Stimulated activated memory B cell treated with anti-CD40 and anti-IgM and Interleukin-4, amounts not matched to agents 10 μg/mL and 1 μg/mL and 100 μg/mL, for 72 hours (primary cell): Measurements from ENCODE around the gene ADGRL1.
"Not testable (repeated sequence)": the region's sequence is repeated elsewhere in the genome, so short reads cannot be mapped to it uniquely, and the experiment has no call there.

Source experiments
- ATAC-seq: fragments of 150-1000 bp; cut with Tn5 transposase; 2 replicates; pipeline ENCODE4 v1.10.0; 2021
- H3K27ac Mint-ChIP-seq: one replicate; pipeline ENCODE4 v1.8.0; 2022; ENCODE audit warnings: mild to moderate bottlenecking, mixed read lengths
- H3K27me3 Mint-ChIP-seq: one replicate; pipeline ENCODE4 v1.8.0; 2022; ENCODE audit warnings: mixed read lengths
- H3K36me3 Mint-ChIP-seq: one replicate; pipeline ENCODE4 v1.8.0; 2022; ENCODE audit warnings: mixed read lengths
- H3K4me1 Mint-ChIP-seq: one replicate; pipeline ENCODE4 v1.8.0; 2022; ENCODE audit warnings: mixed read lengths
- H3K4me3 Mint-ChIP-seq: one replicate; pipeline ENCODE4 v1.8.0; 2022; ENCODE audit warnings: mild to moderate bottlenecking, moderate library complexity, mixed read lengths
- H3K9me3 Mint-ChIP-seq: one replicate; pipeline ENCODE4 v1.8.0; 2022; ENCODE audit warnings: mixed read lengths

Gene ADGRL1

DNA sequence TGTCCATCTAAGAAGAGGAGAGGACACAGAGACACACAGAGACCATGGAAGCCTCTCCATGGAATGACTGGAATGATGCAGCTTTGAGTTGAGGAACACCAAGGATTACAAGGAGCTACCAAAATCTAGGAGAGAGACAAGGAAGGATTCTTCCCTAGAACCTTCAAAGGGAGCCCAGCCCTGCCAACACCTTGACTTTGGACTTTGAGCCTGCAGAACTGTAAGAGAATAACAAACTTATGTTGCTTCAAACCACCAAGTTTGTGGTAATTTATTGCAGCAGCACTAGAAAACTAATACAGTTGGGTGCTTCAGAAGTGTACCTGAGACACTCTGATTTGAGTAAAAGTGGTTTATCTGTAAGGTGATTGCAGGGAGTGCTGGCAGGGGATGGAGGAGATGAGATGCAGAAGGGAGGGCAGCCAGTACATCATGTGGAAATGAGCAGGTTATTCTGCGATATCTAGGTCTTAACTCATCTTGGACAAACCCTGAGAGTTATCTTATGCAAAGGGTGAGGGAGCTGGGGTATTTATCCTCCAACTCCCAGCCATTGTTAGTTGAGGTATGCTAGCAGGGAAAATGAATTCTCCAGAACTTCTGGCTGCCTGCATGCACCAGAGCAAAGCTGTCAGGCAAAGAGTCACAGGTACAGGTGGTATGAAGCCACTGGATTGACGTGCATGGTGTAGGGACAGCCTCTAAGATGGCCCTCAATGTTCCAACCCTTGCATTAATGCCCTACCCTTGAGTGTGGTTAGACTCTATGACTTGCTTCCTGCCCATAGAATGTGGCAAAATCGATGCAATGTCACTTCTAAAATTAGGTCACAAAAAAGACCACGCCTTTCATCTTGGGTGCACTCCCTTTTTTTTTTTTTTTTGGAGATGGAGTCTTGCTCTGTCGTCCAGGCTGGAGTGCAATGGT lies 31.3 kb upstream of the ADGRL1 start:
- Mint-ChIP-seq H3K36me3 (no peaks in the 10 kb centered on the region), H3K9me3 (no peaks in the 10 kb centered on the region), H3K4me3 (no peak overlapping the region), H3K27me3 (no peaks in the 10 kb centered on the region), H3K27ac (no peak overlapping the region), H3K4me1 (no peaks in the 10 kb centered on the region)
- no peak for ATAC-seq

DNA sequence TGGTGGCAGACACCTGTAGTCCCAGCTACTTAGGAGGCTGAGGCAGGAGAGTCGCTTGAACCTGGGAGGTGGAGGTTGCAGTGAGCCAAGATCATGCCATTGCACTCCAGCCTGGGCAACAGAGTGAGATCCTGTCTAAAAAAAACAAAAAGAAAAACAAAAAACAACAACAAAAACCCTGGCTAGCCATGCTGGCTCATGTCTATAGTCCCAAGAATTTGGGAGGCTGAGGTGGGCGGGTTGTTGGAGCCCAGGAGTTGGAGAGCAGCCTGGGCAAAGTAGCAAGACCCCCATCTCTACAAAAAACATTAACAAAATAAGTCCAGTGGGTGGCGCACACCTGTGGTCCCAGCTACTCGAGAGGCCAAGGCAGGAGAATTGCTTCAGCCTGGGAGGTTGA lies 27.0 kb upstream of the ADGRL1 start:
- peaks cover 32% of the 10 kb centered on the region for H3K27me3 Mint-ChIP-seq
- not testable (repeated sequence) for H3K4me1 Mint-ChIP-seq, H3K4me3 Mint-ChIP-seq, H3K36me3 Mint-ChIP-seq, H3K9me3 Mint-ChIP-seq, H3K27ac Mint-ChIP-seq, ATAC-seq

- not testable (repeated sequence) for H3K9me3 Mint-ChIP-seq, H3K36me3 Mint-ChIP-seq, H3K4me3 Mint-ChIP-seq, H3K4me1 Mint-ChIP-seq, H3K27ac Mint-ChIP-seq, ATAC-seq
- H3K27me3 Mint-ChIP-seq = peaks cover 48% of the 10 kb centered on the region
Measured at GRCh38 chr19:14228446-14229071, 22.6 kb upstream of the ADGRL1 start.

GRCh38 chr19:14226498-14226897 lies 20.5 kb upstream of the ADGRL1 start:
- Mint-ChIP-seq H3K4me1 (peaks cover 12% of the 10 kb centered on the region), H3K27me3 (peaks cover 44% of the 10 kb centered on the region)
- ATAC-seq, H3K4me3 Mint-ChIP-seq, H3K9me3 Mint-ChIP-seq, H3K36me3 Mint-ChIP-seq, H3K27ac Mint-ChIP-seq: not testable (repeated sequence)

DNA sequence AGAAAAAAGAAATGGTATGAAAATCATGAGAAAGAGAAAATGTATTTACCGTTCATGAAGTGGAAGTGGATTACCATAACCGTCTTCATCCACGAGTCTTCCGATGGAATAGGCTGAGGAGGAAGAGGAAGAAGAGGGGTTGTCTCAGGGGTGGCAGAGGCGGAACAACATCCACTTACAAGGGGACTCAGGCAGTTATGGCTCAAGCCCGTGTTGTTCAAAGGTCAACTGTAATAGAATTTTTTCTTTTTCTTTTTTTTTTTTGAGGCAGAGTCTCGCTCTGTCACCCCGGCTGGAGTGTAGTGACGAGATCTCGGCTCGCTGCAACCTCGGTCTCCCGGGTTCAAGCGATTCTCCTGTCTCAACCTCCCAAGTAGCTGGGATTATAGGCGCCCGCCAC lies 16.9 kb upstream of the ADGRL1 start:
- peaks cover 3% of the 10 kb centered on the region for H3K9me3 Mint-ChIP-seq
- peaks cover 7% of the 10 kb centered on the region for H3K4me1 Mint-ChIP-seq
- H3K4me3 Mint-ChIP-seq = no peak overlapping the region
- H3K27me3 Mint-ChIP-seq = peaks cover 25% of the 10 kb centered on the region
- no peak overlapping the region for H3K27ac Mint-ChIP-seq
- no peak for ATAC-seq
- no peaks in the 10 kb centered on the region for H3K36me3 Mint-ChIP-seq

DNA sequence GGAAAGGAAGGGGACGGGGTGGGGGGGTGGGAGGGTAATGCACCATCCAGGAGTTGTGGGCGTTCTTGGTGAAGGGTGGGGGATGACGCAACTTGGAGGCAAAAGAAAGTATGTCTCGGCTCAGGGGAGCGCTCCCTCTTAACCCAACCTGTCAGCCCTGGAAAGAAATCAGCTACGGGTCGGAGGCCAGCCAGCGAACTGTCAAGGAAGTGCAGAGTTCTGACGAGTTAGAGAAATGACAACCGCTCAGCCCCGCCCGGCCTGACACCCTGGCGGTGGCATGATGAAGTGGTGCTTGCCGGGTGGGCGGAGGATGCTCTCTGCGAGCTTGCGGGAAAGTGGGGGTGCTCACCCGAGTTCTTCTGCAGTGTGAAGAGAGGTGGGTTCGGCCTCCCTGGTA lies 15.4 kb upstream of the ADGRL1 start:
- H3K4me3 Mint-ChIP-seq = peak overlapping the region; percentile 24
- H3K27me3 Mint-ChIP-seq = peaks cover 22% of the 10 kb centered on the region
- H3K9me3 Mint-ChIP-seq, H3K36me3 Mint-ChIP-seq, H3K27ac Mint-ChIP-seq: not testable (repeated sequence)
- H3K4me1 Mint-ChIP-seq = peaks cover 17% of the 10 kb centered on the region
- peak; percentile 92 for ATAC-seq

GRCh38 chr19:14218620-14219330 lies 12.8 kb upstream of the ADGRL1 start:
- Mint-ChIP-seq H3K4me3 (no peak overlapping the region), H3K4me1 (peaks cover 17% of the 10 kb centered on the region), H3K27ac (no peak overlapping the region), H3K36me3 (no peaks in the 10 kb centered on the region), H3K9me3 (peaks cover 3% of the 10 kb centered on the region), H3K27me3 (peaks cover 10% of the 10 kb centered on the region)
- ATAC-seq = no peak

DNA sequence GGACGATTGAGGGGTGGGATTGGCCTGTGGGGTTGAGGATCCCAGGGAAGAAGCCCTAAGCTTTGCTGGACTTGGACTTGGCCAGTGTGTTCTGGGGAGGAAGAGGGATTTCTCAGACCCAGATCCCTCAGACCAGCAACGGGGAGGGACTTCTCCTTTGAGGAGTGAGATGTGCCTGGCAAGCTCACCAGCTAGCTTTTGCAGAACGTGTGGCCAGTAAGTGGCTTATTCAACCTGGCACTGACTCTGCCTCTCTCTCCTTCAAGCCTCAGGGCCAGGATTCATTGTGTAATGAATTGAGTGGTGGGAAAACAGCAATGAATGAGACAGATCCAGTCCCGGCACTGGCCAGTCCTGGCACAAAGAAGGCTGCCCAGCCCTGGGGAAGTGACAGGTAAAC lies 11.9 kb upstream of the ADGRL1 start:
- not testable (repeated sequence) for ATAC-seq, H3K4me3 Mint-ChIP-seq

GRCh38 chr19:14214580-14214979 lies 8.6 kb upstream of the ADGRL1 start:
- Mint-ChIP-seq H3K4me1 (peaks cover 17% of the 10 kb centered on the region), H3K27me3 (peaks cover 22% of the 10 kb centered on the region), H3K9me3 (peaks cover 3% of the 10 kb centered on the region), H3K4me3 (no peak overlapping the region), H3K27ac (no peak overlapping the region), H3K36me3 (no peaks in the 10 kb centered on the region)
- no peak for ATAC-seq

More for the DNA sequence above, 11.9 kb upstream of the ADGRL1 start:
- peaks cover 17% of the 10 kb centered on the region for H3K4me1 Mint-ChIP-seq
- H3K27me3 Mint-ChIP-seq, H3K36me3 Mint-ChIP-seq, H3K9me3 Mint-ChIP-seq, H3K27ac Mint-ChIP-seq: not testable (repeated sequence)

DNA sequence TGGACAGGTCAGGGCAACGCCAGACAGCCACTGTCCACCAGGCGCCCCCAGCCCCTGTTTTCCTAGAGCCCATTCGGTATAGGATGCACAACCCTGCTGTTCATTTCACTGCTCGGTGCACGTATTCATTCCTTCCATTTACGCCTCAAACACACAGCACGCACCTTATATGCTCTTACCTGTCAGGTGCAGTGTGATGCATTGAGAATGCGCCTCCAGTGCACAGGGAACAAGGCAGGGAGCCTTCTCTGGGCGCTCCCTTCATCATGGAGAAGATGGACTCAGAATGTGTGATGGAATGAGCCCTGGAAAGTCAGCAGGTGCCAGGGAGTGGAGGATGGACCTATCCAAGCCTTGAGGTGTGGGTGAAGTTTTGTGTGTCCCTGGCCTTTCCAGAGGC lies 4.2 kb upstream of the ADGRL1 start:
- H3K36me3 Mint-ChIP-seq, H3K9me3 Mint-ChIP-seq, ATAC-seq, H3K4me3 Mint-ChIP-seq, H3K27ac Mint-ChIP-seq: not testable (repeated sequence)
- Mint-ChIP-seq H3K27me3 (peaks cover 49% of the 10 kb centered on the region), H3K4me1 (peaks cover 27% of the 10 kb centered on the region)

- H3K27ac Mint-ChIP-seq, ATAC-seq, H3K4me3 Mint-ChIP-seq, H3K36me3 Mint-ChIP-seq, H3K9me3 Mint-ChIP-seq: not testable (repeated sequence)
- Mint-ChIP-seq H3K27me3 (peaks cover 57% of the 10 kb centered on the region), H3K4me1 (peaks cover 34% of the 10 kb centered on the region)
Measured at GRCh38 chr19:14209401-14209800, 3.4 kb upstream of the ADGRL1 start.

GRCh38 chr19:14208496-14208895 lies 2.5 kb upstream of the ADGRL1 start:
- not testable (repeated sequence) for H3K27ac Mint-ChIP-seq, H3K4me3 Mint-ChIP-seq, H3K9me3 Mint-ChIP-seq, ATAC-seq, H3K36me3 Mint-ChIP-seq
- H3K27me3 Mint-ChIP-seq = peaks cover 66% of the 10 kb centered on the region
- peaks cover 37% of the 10 kb centered on the region for H3K4me1 Mint-ChIP-seq

- peaks cover 42% of the 10 kb centered on the region for H3K4me1 Mint-ChIP-seq
- peak overlapping the region; percentile 83 for H3K27ac Mint-ChIP-seq
- H3K27me3 Mint-ChIP-seq = peaks cover 73% of the 10 kb centered on the region
- not testable (repeated sequence) for H3K9me3 Mint-ChIP-seq, H3K36me3 Mint-ChIP-seq, ATAC-seq
- peak overlapping the region; percentile 95 for H3K4me3 Mint-ChIP-seq
Measured at GRCh38 chr19:14207796-14208195, 1.8 kb upstream of the ADGRL1 start.

DNA sequence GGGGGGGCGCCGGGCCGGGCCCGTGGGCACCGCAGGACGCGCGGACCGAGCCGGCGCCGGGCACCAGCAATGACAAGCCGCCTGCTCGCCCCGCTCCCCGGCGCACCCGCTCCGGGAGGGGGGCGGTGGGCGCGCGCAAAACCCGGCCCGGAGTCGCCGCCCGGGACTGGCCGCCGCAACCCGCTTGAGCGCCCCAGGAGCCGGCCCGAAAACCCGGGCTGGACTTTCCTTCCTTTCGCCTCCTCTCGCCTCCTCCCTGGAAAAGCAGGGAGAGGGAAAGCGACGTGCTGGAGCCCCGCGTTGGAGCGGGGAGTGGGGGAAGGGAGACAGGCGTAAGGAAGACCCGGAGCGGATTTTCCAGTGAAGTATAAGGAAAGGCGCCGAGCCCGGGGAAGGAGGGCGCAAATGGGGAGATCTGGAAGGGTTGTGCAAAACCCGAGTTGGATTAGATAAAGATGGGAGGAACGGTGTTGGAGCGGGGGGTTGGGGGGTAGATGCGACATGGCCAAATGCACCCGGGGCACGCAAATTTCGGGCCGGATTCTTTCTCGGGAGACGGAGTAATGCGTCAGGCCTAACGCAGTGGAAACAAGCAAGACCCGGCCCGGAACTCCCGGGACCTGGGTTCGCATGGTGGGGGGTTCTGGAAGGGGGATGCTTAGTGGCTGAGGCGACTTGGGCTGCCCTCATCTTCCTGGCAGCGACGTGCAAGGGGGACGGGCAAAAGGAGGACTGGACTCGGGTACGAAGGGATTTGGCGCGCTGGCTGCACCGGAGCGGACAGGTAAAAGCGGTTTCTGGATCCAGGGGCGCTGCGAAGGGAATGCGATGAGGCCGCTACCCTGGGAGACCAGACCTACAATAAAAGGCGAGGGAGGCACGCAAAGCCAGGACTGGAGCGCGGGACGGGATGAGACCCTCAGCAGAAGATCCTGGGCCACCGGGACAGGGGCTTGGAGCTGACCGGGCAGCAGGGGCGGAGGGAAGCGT lies 1.1 kb upstream of the ADGRL1 start:
- Mint-ChIP-seq H3K27me3 (peaks cover 81% of the 10 kb centered on the region), H3K4me3 (peak overlapping the region; percentile 95), H3K27ac (peak overlapping the region; percentile 83), H3K4me1 (peaks cover 43% of the 10 kb centered on the region)
- H3K9me3 Mint-ChIP-seq, H3K36me3 Mint-ChIP-seq: not testable (repeated sequence)
- peak; percentile 61 for ATAC-seq
